HG03060 (cell line): ENCODE measurements around the gene ADRM1.

ENCODE experiments used
- ATAC-seq: cut with Tn5 transposase; IDR thresholded peaks from one replicate; pipeline ENCODE4 v1.9.1; 2021; ENCODE audit warnings: low read depth, moderate number of reproducible peaks; ENCODE audit not compliant: unreplicated experiment

ADRM1 gene

GRCh38 chr20:62321975-62322374 lies 19.2 kb downstream of the ADRM1 start:
- ATAC-seq, result no peak

- no peak for ATAC-seq
Observed at GRCh38 chr20:62322492-62323041, 19.8 kb downstream of the ADRM1 start.

- no peak for ATAC-seq
Observed at GRCh38 chr20:62323146-62323979, 20.6 kb downstream of the ADRM1 start.

GRCh38 chr20:62323980-62324906 lies 21.4 kb downstream of the ADRM1 start:
- no peak for ATAC-seq

- ATAC-seq, result no peak
Observed at GRCh38 chr20:62325172-62325905, 22.5 kb downstream of the ADRM1 start.

GRCh38 chr20:62326559-62326958 lies 23.8 kb downstream of the ADRM1 start:
- no peak for ATAC-seq

GRCh38 chr20:62326959-62327725 lies 24.3 kb downstream of the ADRM1 start:
- ATAC-seq, result no peak

- no peak for ATAC-seq
Observed at GRCh38 chr20:62327726-62328495, 25.1 kb downstream of the ADRM1 start.

GRCh38 chr20:62328684-62329388 lies 26.0 kb downstream of the ADRM1 start:
- ATAC-seq, result no peak

GRCh38 chr20:62329389-62330377 lies 26.9 kb downstream of the ADRM1 start:
- no peak for ATAC-seq

GRCh38 chr20:62330576-62331317 lies 27.9 kb downstream of the ADRM1 start:
- ATAC-seq, result no peak

- no peak for ATAC-seq
Observed at GRCh38 chr20:62331347-62331746, 28.6 kb downstream of the ADRM1 start.

GRCh38 chr20:62332421-62332820 lies 29.6 kb downstream of the ADRM1 start:
- no peak for ATAC-seq

GRCh38 chr20:62332989-62333819 lies 30.4 kb downstream of the ADRM1 start:
- no peak for ATAC-seq

GRCh38 chr20:62333820-62334595 lies 31.2 kb downstream of the ADRM1 start:
- ATAC-seq, result no peak
